ENCODE results near the gene FIGNL1. TPM values are rescaled to one million over a fixed set of nuclear protein-coding genes. Genes with fewer than 3 reads are reported as not detected.
A peak's percentile ranks its signal among the peaks of the same experiment; 100 is the strongest.

FIGNL1 gene
- total RNA-seq, 1 experiment from 2014 or later: 28.0 TPM

DNA sequence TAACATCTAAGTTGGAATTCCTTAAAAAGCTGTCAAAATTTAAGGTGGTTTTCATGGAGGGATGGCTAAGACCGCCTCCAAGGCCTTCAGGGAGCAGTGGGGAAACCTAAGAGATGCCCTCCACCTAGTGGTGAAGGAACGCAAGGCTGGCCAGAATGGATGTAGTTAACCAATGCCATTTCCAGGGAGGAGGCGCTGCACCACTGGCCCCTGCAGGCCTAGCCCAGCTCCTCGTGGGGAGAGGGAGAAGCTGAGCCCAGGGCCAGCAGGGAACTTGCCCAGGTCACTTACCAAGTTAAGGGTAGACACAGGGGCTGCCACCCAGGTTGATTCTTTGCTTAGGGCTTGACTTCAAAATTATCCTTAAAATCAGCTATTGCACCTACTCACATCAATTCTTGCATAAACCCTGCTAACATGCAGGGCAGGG lies 32.0 kb downstream of the FIGNL1 start:
- ATAC-seq: peak; percentile 100
- TF ChIP-seq, protein P1, sequence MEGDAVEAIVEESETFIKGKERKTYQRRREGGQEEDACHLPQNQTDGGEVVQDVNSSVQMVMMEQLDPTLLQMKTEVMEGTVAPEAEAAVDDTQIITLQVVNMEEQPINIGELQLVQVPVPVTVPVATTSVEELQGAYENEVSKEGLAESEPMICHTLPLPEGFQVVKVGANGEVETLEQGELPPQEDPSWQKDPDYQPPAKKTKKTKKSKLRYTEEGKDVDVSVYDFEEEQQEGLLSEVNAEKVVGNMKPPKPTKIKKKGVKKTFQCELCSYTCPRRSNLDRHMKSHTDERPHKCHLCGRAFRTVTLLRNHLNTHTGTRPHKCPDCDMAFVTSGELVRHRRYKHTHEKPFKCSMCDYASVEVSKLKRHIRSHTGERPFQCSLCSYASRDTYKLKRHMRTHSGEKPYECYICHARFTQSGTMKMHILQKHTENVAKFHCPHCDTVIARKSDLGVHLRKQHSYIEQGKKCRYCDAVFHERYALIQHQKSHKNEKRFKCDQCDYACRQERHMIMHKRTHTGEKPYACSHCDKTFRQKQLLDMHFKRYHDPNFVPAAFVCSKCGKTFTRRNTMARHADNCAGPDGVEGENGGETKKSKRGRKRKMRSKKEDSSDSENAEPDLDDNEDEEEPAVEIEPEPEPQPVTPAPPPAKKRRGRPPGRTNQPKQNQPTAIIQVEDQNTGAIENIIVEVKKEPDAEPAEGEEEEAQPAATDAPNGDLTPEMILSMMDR (IDR thresholded peaks at IDR 0.05): peak; percentile 98
- TF ChIP-seq, protein P2, sequence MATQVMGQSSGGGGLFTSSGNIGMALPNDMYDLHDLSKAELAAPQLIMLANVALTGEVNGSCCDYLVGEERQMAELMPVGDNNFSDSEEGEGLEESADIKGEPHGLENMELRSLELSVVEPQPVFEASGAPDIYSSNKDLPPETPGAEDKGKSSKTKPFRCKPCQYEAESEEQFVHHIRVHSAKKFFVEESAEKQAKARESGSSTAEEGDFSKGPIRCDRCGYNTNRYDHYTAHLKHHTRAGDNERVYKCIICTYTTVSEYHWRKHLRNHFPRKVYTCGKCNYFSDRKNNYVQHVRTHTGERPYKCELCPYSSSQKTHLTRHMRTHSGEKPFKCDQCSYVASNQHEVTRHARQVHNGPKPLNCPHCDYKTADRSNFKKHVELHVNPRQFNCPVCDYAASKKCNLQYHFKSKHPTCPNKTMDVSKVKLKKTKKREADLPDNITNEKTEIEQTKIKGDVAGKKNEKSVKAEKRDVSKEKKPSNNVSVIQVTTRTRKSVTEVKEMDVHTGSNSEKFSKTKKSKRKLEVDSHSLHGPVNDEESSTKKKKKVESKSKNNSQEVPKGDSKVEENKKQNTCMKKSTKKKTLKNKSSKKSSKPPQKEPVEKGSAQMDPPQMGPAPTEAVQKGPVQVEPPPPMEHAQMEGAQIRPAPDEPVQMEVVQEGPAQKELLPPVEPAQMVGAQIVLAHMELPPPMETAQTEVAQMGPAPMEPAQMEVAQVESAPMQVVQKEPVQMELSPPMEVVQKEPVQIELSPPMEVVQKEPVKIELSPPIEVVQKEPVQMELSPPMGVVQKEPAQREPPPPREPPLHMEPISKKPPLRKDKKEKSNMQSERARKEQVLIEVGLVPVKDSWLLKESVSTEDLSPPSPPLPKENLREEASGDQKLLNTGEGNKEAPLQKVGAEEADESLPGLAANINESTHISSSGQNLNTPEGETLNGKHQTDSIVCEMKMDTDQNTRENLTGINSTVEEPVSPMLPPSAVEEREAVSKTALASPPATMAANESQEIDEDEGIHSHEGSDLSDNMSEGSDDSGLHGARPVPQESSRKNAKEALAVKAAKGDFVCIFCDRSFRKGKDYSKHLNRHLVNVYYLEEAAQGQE (IDR thresholded peaks at IDR 0.05; ENCODE audit: insufficient read depth in 1 of 2, low read depth in 2 of 2, low read length in 1 of 2): no peak
- TF ChIP-seq SIN3A (IDR thresholded peaks at IDR 0.05; ENCODE audit: borderline replicate concordance, insufficient read depth, low read depth, low read length): no peak
- DNase-seq (ENCODE audit: low read depth, low spot score): peak; percentile 73
- Histone ChIP-seq H3K27me3 (ENCODE audit: control insufficient read depth, insufficient read depth, low read length) (no peaks in the 10 kb centered on the region), H3K4me1 (ENCODE audit: control insufficient read depth, insufficient read depth, low read length) (no peaks in the 10 kb centered on the region), H3K27ac (ENCODE audit: low read length) (no peak overlapping the region), H3K9me3 (ENCODE audit: control insufficient read depth, insufficient read depth, low read depth, low read length) (no peaks in the 10 kb centered on the region), H3K4me3 (ENCODE audit: low read depth in 2 of 2, low read length in 2 of 2) (no peak overlapping the region), H3K36me3 (ENCODE audit: control insufficient read depth, insufficient read depth, low read length) (no peaks in the 10 kb centered on the region)
- intact Hi-C loops (cut with micrococcal nuclease; ENCODE audit: unreplicated experiment): loop anchor here (2.0 kb wide), 3 partner anchors 213 to 325 kb away; partner anchors contain the start of gene ZPBP
- CTCF ChIA-PET: interaction anchor here (0.8 to 2.2 kb wide), 5 partner anchors 11 to 743 kb away, joined by 3 to 23 read pairs (median 5); no protein-coding TSS in a partner anchor
- BruUV-seq (replicated peaks): no TSS peak
- POLR2A ChIA-PET: no interaction called here
- in situ Hi-C loops (cut with HindIII; ENCODE audit: low pct_unique_long_range_greater_than_20kb, low sequenced_read_pairs): no loop called here

DNA sequence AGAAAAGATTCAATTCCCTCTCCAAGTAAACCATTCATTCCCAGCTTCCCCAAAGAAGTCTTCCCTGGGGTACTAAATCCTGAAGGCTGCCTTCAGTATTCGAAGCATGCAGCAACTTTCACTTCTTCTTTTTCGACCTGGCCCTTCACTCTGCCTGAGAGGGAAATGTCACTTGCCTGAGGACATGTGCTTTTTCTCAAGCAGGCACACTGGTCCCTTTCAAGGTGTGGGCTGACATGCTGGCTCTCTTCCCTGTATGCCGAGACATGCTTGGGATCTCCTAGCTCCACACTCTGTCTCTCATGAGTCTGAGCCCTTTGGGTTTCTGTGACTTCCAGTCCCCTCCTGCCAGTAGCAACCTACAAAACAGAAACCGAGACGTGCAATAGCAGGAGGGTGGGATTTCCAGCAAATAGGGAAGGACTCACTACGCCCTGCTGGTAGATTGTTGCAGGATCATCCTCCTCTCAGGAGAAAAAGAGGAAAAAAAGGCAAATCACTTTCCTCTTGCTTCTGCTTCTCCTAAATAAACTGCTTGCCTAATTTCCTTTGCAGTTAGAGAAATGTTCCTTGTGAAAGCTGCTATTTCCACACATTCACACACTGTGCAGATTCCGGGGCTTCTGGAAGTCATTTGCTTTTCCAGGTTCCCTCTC lies 33.5 kb downstream of the FIGNL1 start:
- Histone ChIP-seq H3K9me3 (ENCODE audit: control insufficient read depth, insufficient read depth, low read depth, low read length) (no peaks in the 10 kb centered on the region), H3K27ac (ENCODE audit: low read length) (no peak overlapping the region), H3K27me3 (ENCODE audit: control insufficient read depth, insufficient read depth, low read length) (no peaks in the 10 kb centered on the region), H3K4me3 (ENCODE audit: low read depth in 2 of 2, low read length in 2 of 2) (no peak overlapping the region), H3K4me1 (ENCODE audit: control insufficient read depth, insufficient read depth, low read length) (no peaks in the 10 kb centered on the region), H3K36me3 (ENCODE audit: control insufficient read depth, insufficient read depth, low read length) (no peaks in the 10 kb centered on the region)
- ATAC-seq (no peak), DNase-seq (ENCODE audit: low read depth, low spot score) (no peak)
- TF ChIP-seq, protein P1 (IDR thresholded peaks at IDR 0.05): no peak
- TF ChIP-seq POLR2AphosphoS5 (IDR thresholded peaks at IDR 0.05; ENCODE audit: low read depth, low read length): no peak
- TF ChIP-seq, protein P2 (IDR thresholded peaks at IDR 0.05; ENCODE audit: insufficient read depth in 1 of 2, low read depth in 2 of 2, low read length in 1 of 2): no peak
- no peak for TF ChIP-seq SIN3A (IDR thresholded peaks at IDR 0.05; ENCODE audit: borderline replicate concordance, insufficient read depth, low read depth, low read length)
- no peak for TF ChIP-seq TCF7L2 (IDR thresholded peaks at IDR 0.05; ENCODE audit: low read depth, low read length)
- in situ Hi-C loops (cut with HindIII; ENCODE audit: low pct_unique_long_range_greater_than_20kb, low sequenced_read_pairs) (no loop called here), intact Hi-C loops (cut with micrococcal nuclease; ENCODE audit: unreplicated experiment) (no loop called here)
- no TSS peak for BruUV-seq (replicated peaks)
- ChIA-PET CTCF (interaction anchor here (0.5 kb wide), 1 partner anchor 211 kb away, joined by 3 read pairs; no protein-coding TSS in a partner anchor), POLR2A (no interaction called here)

All from Panc1 (cell line).